Mammary epithelial cell (primary cell): ENCODE data around the gene CLCA1.

ENCODE experiments used
- CTCF ChIP-seq, 2 donors: IDR thresholded peaks in 1 of 2; conservative IDR thresholded peaks in 1 of 2; 2 replicates each; pipeline ENCODE4 v1.5.1; 2011 to 2012; ENCODE audit warnings: inconsistent platforms in 2 of 2, low read length in 2 of 2, mild to moderate bottlenecking in 2 of 2, control low read depth in 1 of 2, low read depth in 1 of 2; ENCODE audit not compliant: insufficient read depth in 1 of 2; ENCODE audit errors: extremely low read depth in 1 of 2
- EZH2 ChIP-seq: IDR thresholded peaks from 2 replicates; pipeline ENCODE4 v1.6.1; 2012; ENCODE audit warnings: low read length, inconsistent platforms, borderline replicate concordance

GRCh38 chr1:86507935-86508582 is 39.3 kb downstream of the CLCA1 start:
- peak; percentile 35 to 47 for TF ChIP-seq CTCF (conservative IDR thresholded peaks at IDR 0.05 in 1 of 2, IDR thresholded peaks at IDR 0.05 in 1 of 2; ENCODE audit: extremely low read depth in 1 of 2, insufficient read depth in 1 of 2, low read depth in 1 of 2, low read length in 2 of 2)
- TF ChIP-seq EZH2: no peak
